Measurements from ENCODE around the gene THSD4. TPM values are rescaled to one million over a fixed set of nuclear protein-coding genes. Genes with fewer than 3 reads are reported as not detected.

The THSD4 gene
- total RNA-seq, 1 experiment from 2014 or later, result 0.29 TPM

DNA sequence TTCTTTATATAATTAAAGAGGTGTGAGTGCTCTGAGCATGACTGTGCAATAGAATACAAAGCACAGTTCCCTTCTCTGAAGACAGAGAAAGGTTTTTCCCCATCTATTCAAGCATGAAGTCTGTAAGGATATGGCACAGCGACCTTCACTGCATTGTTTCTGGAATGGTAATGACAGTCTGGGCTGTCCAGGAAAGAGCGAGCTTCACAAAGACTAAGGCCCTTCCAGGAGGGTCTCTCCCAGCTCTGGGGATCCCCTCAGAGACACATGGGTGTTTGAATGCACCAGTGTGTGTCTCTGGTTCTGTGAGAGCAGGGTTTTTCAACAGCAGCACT, 515.2 kb downstream of the THSD4 start:
- DNase-seq, result no peak

DNA sequence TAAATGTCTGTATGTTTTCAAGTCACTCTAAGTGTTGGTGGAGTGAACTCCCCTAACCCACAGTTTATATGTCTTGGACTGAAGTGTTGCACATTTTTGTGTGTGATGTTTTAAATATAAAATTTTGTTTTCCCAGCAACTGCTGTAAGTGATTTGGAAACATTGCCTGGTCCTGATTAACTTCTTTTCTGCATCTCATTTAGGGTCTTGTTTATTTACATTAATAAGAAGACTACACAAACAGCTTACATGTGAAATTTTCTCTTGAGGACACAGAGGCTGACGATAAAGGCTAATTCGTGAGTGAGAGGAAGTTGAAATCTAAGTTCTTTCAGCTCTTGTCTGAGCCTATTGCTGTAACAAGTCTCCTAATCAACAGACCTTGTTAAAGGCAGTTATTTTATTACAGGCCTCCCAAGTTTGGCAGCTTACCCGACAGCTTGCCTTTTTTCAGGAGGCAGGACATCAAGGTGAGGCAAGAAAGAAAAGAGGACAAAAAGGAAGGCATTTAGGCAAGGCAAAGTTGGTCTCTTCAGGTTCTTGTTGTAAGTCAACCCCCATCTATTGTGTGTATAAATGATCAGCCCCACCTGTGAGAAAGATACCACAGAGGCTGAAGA, 517.4 kb downstream of the THSD4 start:
- Mint-ChIP-seq H3K4me3 (ENCODE audit: unreplicated experiment) (no peak overlapping the region), H3K9me3 (ENCODE audit: unreplicated experiment) (no peaks in the 10 kb centered on the region), H3K27ac (ENCODE audit: unreplicated experiment) (no peak overlapping the region), H3K4me1 (ENCODE audit: low read depth, unreplicated experiment) (no peaks in the 10 kb centered on the region), H3K27me3 (ENCODE audit: insufficient read depth, unreplicated experiment) (no peaks in the 10 kb centered on the region), H3K36me3 (ENCODE audit: insufficient read depth, unreplicated experiment) (no peaks in the 10 kb centered on the region)
- Histone ChIP-seq H3K4me1 (no peaks in the 10 kb centered on the region), H3K4me3 (ENCODE audit: low read depth, low read length) (no peak overlapping the region), H3K27me3 (replicated peaks; ENCODE audit: control insufficient read depth, insufficient read depth, low read length) (no peaks in the 10 kb centered on the region), H3K36me3 (ENCODE audit: control insufficient read depth, insufficient read depth, low read length) (no peaks in the 10 kb centered on the region), H3K9me3 (no peaks in the 10 kb centered on the region)
- DNase-seq, result no peak
- TF ChIP-seq, protein P1, sequence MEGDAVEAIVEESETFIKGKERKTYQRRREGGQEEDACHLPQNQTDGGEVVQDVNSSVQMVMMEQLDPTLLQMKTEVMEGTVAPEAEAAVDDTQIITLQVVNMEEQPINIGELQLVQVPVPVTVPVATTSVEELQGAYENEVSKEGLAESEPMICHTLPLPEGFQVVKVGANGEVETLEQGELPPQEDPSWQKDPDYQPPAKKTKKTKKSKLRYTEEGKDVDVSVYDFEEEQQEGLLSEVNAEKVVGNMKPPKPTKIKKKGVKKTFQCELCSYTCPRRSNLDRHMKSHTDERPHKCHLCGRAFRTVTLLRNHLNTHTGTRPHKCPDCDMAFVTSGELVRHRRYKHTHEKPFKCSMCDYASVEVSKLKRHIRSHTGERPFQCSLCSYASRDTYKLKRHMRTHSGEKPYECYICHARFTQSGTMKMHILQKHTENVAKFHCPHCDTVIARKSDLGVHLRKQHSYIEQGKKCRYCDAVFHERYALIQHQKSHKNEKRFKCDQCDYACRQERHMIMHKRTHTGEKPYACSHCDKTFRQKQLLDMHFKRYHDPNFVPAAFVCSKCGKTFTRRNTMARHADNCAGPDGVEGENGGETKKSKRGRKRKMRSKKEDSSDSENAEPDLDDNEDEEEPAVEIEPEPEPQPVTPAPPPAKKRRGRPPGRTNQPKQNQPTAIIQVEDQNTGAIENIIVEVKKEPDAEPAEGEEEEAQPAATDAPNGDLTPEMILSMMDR (IDR thresholded peaks at IDR 0.05; ENCODE audit: insufficient read depth in 1 of 2, low read depth in 1 of 2, low read length in 1 of 2, severe bottlenecking in 1 of 2, unreplicated experiment in 1 of 2), result no peak
- intact Hi-C loops (cut with micrococcal nuclease; ENCODE audit: unreplicated experiment), result no loop called here
- ChIA-PET CTCF (no interaction called here), POLR2A (no interaction called here)
- BruUV-seq (replicated peaks), result no TSS peak

More for the DNA sequence above, 515.2 kb downstream of the THSD4 start:
- Histone ChIP-seq H3K27me3 (replicated peaks; ENCODE audit: control insufficient read depth, insufficient read depth, low read length) (no peaks in the 10 kb centered on the region), H3K4me3 (ENCODE audit: low read depth, low read length) (no peak overlapping the region), H3K4me1 (no peaks in the 10 kb centered on the region), H3K36me3 (ENCODE audit: control insufficient read depth, insufficient read depth, low read length) (no peaks in the 10 kb centered on the region), H3K9me3 (no peaks in the 10 kb centered on the region)
- no peaks in the 10 kb centered on the region for H3K27me3 Mint-ChIP-seq (ENCODE audit: insufficient read depth, unreplicated experiment)
- no TSS peak for BruUV-seq (replicated peaks)
- H3K36me3 Mint-ChIP-seq (ENCODE audit: insufficient read depth, unreplicated experiment), result no peaks in the 10 kb centered on the region
- no peaks in the 10 kb centered on the region for H3K9me3 Mint-ChIP-seq (ENCODE audit: unreplicated experiment)
- H3K4me1 Mint-ChIP-seq (ENCODE audit: low read depth, unreplicated experiment), result no peaks in the 10 kb centered on the region
- ChIA-PET POLR2A (no interaction called here), CTCF (no interaction called here)
- no peak overlapping the region for H3K27ac Mint-ChIP-seq (ENCODE audit: unreplicated experiment)
- TF ChIP-seq, protein P1 (IDR thresholded peaks at IDR 0.05; ENCODE audit: insufficient read depth in 1 of 2, low read depth in 1 of 2, low read length in 1 of 2, severe bottlenecking in 1 of 2, unreplicated experiment in 1 of 2), result no peak
- intact Hi-C loops (cut with micrococcal nuclease; ENCODE audit: unreplicated experiment), result no loop called here
- no peak overlapping the region for H3K4me3 Mint-ChIP-seq (ENCODE audit: unreplicated experiment)

DNA sequence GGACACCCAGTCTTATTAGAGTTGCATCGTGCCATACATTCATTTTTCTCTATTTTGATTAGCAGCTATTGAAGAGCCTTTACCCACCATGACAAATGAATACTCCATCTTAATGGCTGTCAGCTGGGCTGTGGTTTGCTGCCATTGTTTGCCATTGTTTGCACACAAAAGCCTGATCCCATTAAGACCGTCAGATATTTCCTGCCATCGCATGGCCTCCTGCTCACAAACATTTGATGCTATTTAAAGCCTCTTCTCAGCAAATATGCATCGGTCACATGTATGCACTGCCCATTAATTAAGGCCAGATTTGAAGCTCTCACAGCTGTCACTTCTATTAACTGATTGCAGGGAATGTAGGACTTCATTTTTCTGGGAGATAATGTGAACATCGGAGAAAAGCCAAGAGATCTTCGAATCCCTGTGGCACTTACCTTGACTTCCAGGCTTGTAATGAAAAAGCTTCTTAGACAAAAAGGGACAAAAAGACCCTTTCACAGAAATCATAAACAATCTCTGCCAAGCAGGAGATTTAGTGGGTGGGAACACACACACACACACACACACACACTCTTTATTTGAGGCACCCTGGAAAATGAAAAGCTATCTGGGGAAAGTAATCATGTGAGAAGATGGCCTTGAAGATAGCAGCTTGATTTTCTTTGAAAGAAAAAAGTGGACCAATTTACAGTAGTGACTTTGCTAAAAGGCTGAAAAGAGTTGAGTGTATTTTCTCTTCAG, 519.7 kb downstream of the THSD4 start:
- intact Hi-C loops (cut with micrococcal nuclease; ENCODE audit: unreplicated experiment), result no loop called here
- Mint-ChIP-seq H3K4me1 (ENCODE audit: low read depth, unreplicated experiment) (no peaks in the 10 kb centered on the region), H3K9me3 (ENCODE audit: unreplicated experiment) (no peaks in the 10 kb centered on the region), H3K27me3 (ENCODE audit: insufficient read depth, unreplicated experiment) (no peaks in the 10 kb centered on the region), H3K27ac (ENCODE audit: unreplicated experiment) (no peak overlapping the region), H3K36me3 (ENCODE audit: insufficient read depth, unreplicated experiment) (no peaks in the 10 kb centered on the region), H3K4me3 (ENCODE audit: unreplicated experiment) (no peak overlapping the region)
- no TSS peak for BruUV-seq (replicated peaks)
- POLR2A ChIA-PET, result no interaction called here
- CTCF ChIA-PET, result interaction anchor here (0.7 kb wide), 1 partner anchor 175 kb away, joined by 3 read pairs; no protein-coding TSS in a partner anchor
- Histone ChIP-seq H3K4me1 (no peaks in the 10 kb centered on the region), H3K36me3 (ENCODE audit: control insufficient read depth, insufficient read depth, low read length) (no peaks in the 10 kb centered on the region), H3K4me3 (ENCODE audit: low read depth, low read length) (no peak overlapping the region), H3K9me3 (no peaks in the 10 kb centered on the region), H3K27me3 (replicated peaks; ENCODE audit: control insufficient read depth, insufficient read depth, low read length) (no peaks in the 10 kb centered on the region)
- no peak for DNase-seq
- TF ChIP-seq, protein P1 (IDR thresholded peaks at IDR 0.05; ENCODE audit: insufficient read depth in 1 of 2, low read depth in 1 of 2, low read length in 1 of 2, severe bottlenecking in 1 of 2, unreplicated experiment in 1 of 2), result no peak
